GM21390 (cell line): ENCODE data around the gene TSGA10.
"Not testable (repeated sequence)": the region's sequence is repeated elsewhere in the genome, so short reads cannot be mapped to it uniquely, and the experiment has no call there.

Experiments
- ATAC-seq: cut with Tn5 transposase; IDR thresholded peaks from one replicate; pipeline ENCODE4 v1.9.1; 2021; ENCODE audit not compliant: unreplicated experiment

TSGA10 gene

DNA sequence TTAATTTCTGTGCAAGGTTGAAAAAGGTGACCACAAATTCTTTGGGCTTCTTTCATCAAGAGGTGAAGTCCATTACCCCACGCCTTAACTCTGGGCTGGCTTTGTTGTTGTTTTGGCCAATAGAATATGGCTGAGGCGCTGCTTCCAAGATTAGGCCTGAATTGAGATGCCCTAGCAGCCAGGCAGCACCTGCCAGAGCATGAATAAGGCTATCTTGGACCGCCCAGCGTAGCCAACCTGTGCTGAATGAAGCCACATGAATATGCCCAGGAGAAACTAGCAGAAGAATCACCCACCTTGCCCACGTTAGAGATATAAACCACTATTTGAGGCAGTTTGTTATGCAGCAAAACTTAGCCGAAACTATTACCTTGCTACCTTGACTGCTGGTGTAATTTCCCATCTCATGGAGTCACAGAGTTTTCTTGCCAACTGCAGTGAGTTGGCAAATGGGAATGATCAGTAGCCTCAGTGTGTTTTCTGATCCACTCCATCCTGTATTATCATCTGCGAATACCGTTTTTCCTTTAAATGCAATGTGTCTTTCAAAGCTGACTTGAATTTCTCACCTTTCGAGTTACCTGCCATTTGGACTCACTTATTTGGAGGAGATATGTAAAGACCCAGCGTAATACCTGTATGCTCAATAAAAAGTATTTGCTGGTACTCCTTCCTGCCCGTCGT is 679 bp downstream of the TSGA10 start:
- no peak for ATAC-seq

DNA sequence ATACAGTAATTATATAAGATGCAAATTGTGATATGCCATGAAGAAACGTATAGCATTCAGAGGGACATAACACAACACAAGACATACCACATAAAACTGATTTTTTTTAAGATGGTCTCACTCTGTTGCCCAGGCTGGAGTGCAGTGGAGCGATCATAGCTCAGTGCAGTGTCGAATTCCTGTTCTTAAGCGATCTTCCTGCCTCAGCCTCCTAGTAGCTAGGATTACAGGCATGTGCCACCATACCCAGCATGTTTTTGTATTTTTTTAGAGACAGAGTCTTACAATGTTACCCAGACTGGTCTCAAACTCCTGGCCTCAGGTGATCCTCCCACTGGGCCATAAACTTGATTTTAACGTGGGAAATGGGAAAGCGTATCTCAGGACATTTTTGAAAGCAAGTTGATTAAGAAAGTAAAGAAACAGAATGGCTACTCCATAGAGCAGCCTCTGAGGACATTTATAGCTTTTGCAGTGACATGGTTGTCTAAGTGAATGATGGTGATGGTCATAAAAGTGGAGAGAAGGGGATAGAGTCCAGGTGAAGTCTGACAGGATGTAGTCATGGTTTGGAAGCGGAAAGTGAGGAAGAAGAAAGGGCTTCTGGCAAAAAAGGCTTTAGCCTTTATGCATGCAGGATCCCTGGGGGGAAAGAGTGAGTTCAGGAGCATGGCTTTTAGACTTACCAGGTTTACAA is 2.4 kb downstream of the TSGA10 start:
- ATAC-seq, result no peak

DNA sequence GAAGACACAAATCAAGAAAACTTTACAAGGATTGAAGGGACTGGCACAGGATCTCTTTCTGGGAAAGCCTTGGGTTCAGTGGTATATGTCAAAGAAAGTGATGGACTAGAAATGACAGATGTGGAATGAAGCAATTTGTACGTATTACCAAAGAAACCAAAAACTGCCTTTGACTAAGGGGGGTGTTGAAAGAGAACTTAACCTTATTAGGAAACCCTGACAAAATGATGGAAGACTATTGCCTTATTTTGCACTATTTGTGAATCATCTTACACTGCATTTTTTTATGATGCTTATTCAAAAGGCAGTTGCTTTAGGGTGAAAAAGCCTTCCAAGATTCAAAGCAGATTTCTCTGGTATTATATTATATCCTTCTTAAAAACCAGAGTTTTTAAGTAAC is 4.0 kb downstream of the TSGA10 start:
- no peak for ATAC-seq

DNA sequence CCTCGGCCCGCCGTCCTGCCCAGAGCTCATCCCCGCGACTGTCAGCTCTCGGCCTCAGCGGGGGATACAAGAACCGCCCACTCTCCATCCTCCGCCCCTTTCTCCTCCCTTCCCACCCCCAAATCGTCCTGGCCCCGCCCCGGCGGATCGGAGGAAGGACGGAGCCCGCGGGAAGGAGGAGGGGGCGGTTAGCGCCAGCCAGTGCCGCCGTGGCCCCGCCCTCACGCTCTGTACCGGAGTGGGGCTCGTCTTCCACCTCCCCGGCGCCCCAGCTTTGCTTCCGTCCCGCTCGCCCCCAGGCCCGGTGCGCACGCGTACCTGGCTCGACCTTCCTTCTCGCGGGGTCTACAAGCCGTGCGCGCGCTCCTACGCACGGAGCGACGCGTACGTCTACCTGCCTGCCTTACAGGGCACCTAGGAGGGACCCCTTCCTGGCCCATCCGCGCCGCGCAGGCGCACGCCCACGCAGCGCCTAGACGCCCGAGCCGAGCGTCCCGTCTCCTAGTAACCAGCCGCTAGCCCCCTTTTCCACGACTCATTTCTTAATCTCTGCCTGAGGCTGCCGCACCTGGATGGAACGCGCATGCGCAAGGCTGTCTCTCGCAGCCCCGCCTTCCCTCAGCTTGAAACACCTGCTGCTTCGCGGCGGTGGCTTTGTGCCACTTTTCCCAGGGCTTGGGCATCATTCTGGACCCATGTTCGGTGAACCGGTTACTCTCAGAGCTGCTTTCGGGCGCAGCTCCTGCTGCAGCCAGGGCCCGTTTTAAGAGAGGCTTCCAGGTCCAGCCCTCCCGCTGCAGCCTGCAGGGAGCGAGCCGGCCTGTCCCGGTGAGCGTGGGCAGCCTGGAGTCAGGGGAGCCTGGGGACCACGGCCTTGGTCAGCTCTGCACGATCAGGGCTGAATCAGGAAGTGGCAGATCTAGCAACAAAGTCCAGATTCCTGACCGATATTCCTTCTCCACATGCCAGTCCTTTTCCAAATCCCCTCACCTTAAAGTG is 13.3 kb downstream of the TSGA10 start, which contains the start of gene C2orf15:
TSS of gene C2orf15 (plus strand) at position 598 of the 999 bp plus-strand sequence. CDS start 8,852 bp downstream, outside the sequence.
- ATAC-seq, result peak; percentile 85

DNA sequence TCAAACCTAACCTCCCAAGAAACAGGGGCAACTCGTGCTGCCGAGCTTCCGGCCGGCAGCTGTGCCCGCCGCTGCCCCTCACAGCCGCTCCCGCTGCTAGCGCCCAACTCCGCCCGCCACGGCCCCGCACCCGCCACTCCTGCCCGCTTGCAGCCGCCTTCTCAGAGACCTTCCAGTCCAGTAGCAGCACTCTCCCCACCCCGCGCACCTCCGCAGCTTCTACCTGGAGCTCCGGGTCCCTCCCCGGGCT is 14.0 kb downstream of the TSGA10 start:
- ATAC-seq, result peak; percentile 24

DNA sequence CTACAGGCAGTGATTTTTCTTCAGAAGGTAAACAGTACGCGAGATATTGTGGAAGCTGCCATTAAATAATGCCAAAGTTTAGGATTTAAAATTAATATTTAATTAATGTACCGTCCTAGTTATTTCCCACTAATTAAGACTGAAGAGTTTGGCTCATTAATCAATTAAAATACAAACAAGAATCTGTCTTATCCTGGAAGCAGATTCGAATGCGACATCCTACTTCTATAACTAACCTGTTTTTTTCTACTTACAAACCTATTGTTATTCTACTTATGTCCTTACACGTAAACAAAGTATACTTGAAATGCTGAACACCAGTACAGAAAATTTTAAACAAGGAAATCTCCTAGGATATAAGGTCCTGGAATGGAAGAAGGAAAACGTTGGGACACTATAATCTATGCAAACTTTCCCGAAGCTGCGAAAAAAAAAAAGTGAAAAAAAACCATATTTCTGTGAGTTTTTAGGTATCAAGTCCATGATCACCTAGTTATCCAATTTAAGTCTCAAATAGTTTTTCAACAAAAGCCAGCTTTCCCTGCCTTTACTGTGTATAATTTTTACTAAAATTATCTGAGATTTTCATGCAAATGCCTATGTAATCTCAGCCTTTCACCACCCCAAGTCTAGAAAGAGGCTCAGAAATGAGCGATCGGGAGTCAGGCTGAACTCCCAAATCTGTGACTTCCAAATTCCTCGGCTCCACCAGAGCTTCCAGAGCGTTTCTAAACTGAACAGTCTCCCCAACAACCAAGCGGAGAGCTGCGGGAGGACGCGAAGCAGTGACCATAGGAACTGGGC is 14.5 kb downstream of the TSGA10 start:
- no peak for ATAC-seq

DNA sequence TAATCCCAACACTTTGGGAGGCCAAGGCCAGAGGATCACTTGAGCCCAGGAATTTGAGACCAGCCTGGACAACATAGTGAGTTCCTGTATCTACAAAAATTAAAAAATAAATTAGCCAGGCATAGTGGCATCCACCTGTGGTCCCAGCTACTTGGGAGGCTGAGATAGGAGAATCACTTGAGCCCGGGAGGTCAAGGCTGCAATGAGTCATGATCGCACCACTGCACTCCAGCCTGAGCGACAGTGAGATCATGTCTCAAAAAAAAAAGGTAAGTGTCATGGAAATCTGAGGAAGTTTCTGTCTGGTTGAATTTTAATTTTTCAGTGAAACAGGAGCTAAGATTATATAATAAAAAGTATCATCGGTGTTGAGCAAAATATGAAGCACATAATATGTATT is 15.7 kb downstream of the TSGA10 start:
- no peak for ATAC-seq

DNA sequence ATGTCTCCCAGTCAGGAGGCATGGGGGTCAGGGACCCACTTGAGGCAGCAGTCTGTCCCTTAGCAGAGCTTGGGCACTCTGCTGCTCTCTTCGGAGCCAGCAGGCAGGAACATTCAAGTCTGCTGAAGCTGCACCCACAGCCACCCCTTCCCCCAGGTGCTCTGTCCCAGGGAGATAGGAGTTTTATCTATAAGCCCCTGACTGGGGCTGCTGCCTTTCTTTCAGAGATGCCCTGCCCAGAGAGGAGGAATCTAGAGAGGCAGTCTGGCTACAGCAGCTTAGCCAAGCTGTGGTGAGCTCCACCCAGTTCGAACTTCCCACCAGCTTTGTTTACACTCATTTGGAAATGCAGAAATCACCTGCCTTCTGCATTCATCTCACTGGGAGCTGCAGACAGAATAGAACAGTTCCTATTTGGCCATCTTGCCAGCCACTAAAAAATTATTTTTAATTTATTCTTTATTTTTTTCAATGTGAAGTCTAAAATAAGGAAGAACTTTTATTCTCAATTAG is 19.6 kb downstream of the TSGA10 start:
- not testable (repeated sequence) for ATAC-seq

DNA sequence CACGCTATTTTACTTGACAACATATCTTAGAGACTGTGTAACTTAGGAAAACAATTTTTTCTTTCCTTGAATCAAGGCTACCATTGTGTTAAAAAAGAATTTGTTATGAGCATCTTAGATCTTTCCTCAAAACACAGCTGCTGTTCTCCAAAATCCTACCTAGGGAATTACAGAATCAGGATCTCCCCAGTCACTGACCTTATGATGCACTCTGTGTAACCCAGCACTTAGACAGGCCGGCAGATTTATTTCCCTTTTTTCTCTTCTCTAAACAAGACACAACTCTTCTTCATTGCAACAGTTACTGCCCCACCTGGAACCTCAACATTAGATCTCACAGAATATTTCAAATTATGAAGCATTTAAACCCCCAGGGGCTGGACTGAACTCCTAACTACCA is 26.8 kb downstream of the TSGA10 start:
- ATAC-seq, result no peak

DNA sequence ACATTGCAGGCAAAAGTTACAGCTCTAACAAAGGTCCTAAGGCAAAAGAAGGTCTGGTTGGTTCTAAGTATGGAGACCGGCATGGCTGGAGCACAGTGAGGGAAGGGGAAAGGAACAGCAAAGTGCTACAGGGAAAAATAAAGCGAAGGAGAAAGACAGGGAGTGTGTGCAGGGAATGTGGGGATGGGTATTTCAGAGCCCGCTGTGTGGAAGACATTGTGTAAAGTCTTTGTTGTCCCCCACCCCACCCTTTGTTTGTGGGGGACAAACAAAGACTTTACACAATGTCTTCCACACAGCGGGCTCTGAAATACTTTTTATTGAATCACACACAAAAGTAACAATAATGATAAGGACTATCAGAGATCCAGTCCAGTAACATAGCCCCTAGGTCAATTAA is 42.1 kb downstream of the TSGA10 start:
- no peak for ATAC-seq

DNA sequence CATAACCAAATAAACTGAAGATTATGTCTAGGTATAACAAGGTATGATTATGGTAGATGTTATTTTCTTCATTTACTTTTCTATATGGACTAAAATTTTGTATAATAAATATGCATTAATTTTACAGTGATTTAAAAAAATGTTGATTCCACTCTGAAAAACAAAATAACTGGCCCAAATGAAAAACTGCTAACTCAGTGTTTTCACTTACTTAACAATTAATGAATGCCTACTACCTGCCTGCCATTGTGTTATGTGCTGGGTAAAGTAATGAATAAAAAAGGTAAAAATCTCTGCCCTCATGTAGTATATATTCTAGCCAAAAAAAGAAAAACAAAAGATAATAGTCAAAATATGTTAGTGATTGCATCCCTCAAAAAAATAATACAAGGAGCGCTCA is 42.8 kb downstream of the TSGA10 start:
- ATAC-seq, result no peak

DNA sequence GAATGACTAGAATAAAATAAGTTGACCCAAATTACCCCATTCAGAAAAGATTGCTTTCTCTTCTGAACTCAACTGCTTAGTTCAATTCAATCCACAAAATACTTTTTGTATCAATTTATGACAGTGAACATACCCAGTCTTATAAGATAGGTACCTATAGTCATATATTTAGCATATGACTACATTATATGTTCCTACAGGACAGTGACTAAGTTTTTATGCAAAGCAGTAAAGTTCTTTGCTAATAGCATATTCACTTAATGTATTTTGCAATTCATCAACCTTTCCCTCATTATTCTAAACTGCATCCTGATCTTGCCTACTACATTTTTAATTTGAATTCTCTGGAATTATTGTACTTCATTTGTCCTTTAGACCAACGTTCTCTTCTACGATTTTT is 43.5 kb downstream of the TSGA10 start:
- no peak for ATAC-seq

DNA sequence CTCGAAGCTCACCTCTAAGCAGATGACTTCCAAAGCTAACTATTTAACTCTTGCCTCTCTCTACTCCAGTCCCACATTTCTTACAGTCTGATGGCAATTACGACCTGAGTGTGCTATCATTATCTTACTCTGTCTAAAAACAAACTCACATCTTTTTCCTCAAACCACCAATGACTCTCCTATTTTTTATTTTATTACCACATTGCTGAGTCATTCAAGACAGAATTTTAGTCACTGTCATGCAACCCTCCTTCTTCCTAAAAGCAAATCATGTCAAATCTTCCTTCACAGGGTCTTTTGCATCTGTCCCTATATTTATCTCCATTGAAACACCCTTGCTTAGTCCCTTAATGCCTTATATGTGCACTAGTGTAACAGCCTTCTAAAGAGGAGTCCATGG is 47.8 kb downstream of the TSGA10 start:
- no peak for ATAC-seq

DNA sequence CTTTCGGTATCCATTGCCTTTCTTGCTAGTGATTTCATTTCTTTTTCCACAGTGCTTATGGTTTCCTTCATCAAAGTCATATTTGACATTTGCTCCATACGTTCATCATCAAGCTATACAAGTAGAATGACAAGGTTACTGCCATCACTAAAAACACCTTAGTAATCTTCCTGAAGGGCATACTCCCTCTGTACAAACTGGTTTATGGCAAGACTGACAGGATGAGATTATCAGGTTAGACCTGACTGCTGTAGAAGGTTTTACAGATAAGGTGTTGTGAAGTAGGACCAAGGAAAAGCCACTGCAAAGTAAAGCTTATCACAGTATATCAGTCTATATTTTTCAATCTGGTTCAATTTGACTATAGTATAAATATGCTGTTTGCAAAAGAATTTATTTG is 50.7 kb downstream of the TSGA10 start:
- no peak for ATAC-seq

DNA sequence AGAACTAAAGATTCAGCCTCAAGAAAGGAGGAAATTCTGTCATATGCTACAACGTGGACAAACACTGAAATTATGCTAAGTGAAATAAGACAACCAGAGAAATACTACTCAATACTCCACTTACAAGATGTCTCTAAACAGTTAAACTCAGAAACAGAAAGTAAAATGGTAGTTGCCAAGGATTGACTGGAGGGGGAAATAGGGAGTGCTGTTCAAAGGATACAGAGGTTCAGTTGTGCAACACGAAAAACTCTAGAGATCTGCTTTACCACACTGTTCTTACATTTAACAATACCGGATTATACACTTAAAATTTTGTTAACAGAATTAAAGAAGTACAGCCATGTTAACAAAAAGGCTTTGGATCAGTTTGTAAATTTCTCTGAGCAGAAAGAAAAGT is 53.0 kb downstream of the TSGA10 start:
- ATAC-seq, result no peak

DNA sequence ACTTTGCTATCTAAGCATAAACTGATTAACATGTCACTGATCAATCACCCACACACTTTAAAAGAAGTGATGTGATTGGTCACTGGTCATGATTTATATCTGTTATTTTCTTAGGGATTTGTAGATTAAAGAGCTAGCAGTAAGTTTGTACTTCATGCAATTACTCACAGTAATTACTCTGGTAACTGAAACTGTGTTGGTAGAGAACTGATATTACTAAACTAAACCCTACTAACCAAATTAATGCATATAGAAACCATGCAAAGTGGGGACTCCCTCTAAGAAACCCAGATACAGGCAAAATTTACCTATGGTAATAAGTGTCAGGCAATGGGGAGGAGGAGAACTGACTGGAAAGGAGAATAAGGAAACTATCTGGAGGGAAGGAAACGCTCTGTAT is 58.0 kb downstream of the TSGA10 start:
- no peak for ATAC-seq

DNA sequence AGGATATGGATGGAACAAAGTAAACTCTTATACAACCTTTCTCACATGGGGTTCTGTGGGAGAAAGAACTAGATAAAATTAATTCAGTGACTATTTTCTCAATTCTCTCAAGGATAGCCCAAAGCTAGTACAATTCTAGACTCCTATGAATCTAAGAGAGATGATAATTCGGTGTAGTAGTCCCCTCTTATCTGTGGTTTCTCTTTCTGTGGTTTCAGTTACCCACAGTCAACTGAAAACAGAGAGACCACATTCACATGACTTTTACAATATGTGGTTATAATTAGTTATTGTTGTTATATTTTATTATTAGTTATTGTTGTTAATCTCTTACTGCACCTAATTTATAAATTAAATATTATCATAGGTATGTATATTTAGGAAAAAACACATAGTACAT is 66.7 kb downstream of the TSGA10 start:
- ATAC-seq, result no peak

DNA sequence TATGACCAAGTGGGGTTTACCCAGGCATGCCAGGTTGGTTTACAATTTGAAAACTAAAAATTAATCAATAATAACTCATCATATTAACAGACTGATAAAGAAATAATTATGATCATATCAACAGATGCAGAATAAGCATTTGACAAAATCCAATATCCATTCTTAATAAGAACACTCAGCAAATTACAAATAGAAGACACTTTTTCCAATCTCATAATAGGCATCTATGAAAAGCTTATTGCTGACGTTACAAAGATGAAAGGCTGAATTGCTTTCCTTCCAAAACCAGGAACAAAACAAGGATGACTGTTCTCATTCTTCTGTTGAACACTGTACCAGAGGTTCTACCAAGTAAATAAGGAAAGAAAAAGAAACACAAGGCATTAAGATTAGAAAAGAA is 68.4 kb downstream of the TSGA10 start:
- ATAC-seq, result no peak

DNA sequence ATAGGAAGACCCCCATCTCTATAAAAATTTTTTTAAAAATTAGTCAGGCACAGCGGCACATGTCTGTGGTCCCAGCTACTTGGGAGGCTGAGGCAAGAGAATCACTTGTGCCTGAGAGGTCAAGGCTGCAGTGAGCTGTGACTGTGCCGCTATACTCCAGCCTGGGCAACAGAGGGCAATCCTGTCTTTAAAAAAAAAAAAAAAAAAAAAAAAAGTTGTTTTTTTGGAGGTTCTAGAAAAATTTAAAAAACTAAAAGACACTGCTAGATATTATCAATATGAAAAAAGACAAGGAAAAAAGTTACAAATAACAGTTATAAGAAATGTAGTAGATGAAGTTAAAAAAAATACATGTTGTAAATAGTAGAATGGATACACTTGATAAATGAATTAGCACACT is 69.3 kb downstream of the TSGA10 start:
- no peak for ATAC-seq

DNA sequence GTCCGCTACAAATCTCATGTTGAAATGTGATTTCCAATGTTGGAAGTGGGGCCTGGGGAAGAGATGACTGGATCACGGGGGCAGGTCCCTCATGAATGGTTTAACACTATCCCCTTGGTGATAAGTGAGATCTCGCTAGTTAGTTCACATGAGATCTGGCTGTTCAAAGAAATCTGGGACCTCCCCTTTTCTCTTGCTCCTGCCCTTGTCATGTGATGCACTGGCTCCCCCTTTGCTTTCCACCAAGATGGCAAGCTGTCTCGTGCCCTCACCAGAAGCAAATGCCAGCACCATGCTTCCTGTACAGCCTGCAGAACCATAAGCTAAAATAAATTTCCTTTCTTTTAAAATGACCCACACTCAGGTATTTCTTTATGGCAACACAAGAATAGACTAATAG is 70.5 kb downstream of the TSGA10 start:
- no peak for ATAC-seq

DNA sequence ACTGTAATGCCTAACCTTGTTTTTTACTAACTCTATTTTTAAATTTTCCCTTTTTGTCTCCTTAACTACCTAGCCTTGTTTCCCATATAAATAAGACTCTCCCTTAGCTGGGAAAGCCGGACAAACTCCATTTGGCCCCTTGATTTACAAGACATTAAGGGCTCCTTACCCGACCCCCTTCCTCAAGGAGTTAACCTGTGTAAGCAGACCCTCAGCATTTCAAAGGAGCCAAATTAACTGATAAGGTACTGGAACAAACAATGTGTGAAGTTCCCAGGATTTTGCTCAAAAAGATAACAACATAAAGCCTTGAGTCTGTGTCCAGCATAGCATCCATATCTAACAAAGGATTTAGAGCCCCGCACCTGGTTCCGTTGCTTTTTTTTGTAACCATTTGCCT is 72.9 kb downstream of the TSGA10 start:
- ATAC-seq, result no peak
